ENCODE data around the gene GIMAP1.

Gene GIMAP1

GRCh38 chr7:150744041-150744656 lies 27.7 kb downstream of the GIMAP1 start:
- no peak for TF ChIP-seq CTCF (IDR thresholded peaks at IDR 0.05; ENCODE audit: extremely low read depth, missing control alignments)

GRCh38 chr7:150745086-150745485 lies 28.7 kb downstream of the GIMAP1 start:
- no peak for DNase-seq (ENCODE audit: low spot score)
- TF ChIP-seq CTCF (IDR thresholded peaks at IDR 0.05; ENCODE audit: extremely low read depth, missing control alignments), result no peak

More at GRCh38 chr7:150744041-150744656, 27.7 kb downstream of the GIMAP1 start:
- DNase-seq (ENCODE audit: low spot score), result no peak

- DNase-seq (ENCODE audit: low spot score), result no peak
- TF ChIP-seq CTCF (IDR thresholded peaks at IDR 0.05; ENCODE audit: extremely low read depth, missing control alignments), result no peak
These were observed 29.5 kb downstream of the GIMAP1 start for GRCh38 chr7:150745876-150746275.

- TF ChIP-seq CTCF (IDR thresholded peaks at IDR 0.05; ENCODE audit: extremely low read depth, missing control alignments), result no peak
- no peak for DNase-seq (ENCODE audit: low spot score)
These were observed 30.5 kb downstream of the GIMAP1 start for GRCh38 chr7:150746921-150747320.

GRCh38 chr7:150748376-150748775 lies 32.0 kb downstream of the GIMAP1 start:
- no peak for TF ChIP-seq CTCF (IDR thresholded peaks at IDR 0.05; ENCODE audit: extremely low read depth, missing control alignments)
- DNase-seq (ENCODE audit: low spot score), result no peak

GRCh38 chr7:150751702-150752101 lies 35.3 kb downstream of the GIMAP1 start:
- TF ChIP-seq CTCF (IDR thresholded peaks at IDR 0.05; ENCODE audit: extremely low read depth, missing control alignments), result no peak
- DNase-seq (ENCODE audit: low spot score), result no peak

GRCh38 chr7:150753239-150753638 lies 36.8 kb downstream of the GIMAP1 start:
- DNase-seq (ENCODE audit: low spot score), result no peak
- no peak for TF ChIP-seq CTCF (IDR thresholded peaks at IDR 0.05; ENCODE audit: extremely low read depth, missing control alignments)
